Glomerular visceral epithelial cell (primary cell): ENCODE data around the gene SPRY1.

Source experiments
- DNase-seq: peaks from one replicate; pipeline ENCODE4 v3.0.0-alpha.2; 2016; ENCODE audit errors: extremely low spot score

The SPRY1 gene

DNA sequence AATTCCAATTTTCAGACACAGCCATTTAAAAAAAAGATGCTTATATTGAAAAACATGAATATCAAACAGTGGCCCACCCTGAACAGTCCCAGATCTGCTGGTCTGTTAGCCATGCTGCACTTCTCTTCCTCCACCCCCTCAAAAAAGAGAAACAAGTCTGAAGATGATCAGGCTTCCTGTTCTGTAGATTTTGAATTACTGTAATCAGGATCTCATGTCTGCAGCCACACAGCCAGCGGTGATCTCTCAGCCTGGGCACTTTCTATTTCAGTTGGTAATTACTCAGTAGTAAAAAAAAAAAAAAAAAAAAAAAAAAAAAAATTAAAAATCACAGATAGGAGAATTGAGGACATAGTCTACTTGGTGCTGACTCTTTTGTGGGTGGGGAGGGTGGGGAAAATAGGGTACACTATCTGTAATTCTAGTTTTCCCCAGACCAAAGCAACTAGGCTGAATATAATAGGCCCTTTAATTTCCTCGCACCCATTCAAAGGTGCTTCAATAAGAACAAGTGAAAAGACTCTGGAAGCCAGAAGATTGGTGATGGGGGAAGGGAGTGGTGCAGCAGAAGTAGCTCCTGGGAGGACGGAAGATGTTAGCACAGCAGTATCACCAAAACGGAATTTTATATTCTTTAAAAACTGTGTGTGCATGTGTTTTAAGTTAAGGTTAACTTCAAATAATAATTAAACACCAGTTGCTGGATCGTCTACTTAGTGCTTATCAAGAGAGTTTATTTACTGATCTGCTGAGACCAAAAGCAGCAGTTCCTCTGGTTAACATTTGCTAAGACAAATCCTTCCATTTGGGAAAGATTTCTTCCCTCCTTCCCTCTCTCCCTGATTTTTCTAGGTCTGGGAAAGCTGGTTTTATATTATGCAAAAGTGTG is 47.0 kb downstream of the SPRY1 start:
- DNase-seq: no peak

DNA sequence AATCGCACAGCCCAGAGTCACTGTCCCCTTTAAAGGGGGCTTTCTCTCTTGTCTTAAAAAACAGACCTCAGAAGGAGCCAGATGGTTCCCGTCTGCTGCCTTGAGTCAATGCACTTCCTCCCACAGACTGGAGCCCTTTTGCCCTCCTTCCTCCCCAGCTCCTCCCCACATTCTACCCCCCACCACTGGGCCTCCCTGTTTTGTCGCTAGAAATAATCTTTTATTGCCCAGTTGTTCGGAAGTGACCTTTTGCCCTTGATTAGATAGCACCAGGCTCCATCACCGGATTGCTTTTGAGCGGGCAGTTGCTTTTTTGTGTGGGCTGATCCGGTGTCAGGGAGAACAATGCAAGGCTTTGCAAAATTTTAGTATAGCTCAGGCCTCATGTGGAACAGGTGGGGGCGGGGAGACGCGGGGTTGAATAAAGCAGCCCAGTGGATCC is 47.7 kb downstream of the SPRY1 start:
- no peak for DNase-seq

GRCh38 chr4:123446865-123447474 is 50.4 kb downstream of the SPRY1 start:
- no peak for DNase-seq

DNA sequence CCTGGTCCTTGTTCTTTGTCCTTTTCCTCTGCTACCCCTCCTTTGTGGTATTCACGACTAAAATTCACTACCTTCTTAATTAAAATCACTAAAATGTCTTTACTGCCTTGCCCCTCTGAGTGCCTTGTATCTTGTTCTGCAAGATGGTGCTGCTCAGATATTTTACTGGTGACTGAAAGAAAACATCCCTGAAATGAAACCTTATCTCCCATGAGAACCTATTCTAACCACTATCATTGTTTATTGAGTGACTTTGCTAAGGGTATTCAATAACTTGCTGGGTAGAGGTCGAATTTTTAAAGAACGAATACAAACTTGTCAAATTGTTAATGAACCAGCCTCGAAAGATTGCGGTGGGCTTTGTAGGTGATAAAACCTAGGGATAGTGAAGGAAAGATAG is 52.8 kb downstream of the SPRY1 start:
- DNase-seq: no peak

DNA sequence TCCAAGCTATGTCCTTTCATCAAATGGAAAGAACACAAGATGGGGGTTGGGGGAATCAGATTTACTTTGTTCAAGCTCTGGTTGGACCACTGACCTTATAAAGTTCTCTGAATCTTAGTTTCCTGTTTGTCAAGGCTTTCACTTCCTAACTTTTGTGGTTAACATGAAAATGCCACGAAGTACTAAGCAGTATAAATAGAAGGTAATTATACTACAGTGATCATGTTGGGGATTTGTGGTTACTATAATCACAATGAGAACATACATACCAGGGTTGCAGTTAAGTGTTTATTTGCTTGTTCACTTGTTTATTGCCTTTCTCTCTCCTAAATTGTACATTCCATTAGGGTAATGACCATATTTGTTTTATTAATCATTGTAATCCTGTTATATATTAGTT is 53.2 kb downstream of the SPRY1 start:
- DNase-seq: no peak

DNA sequence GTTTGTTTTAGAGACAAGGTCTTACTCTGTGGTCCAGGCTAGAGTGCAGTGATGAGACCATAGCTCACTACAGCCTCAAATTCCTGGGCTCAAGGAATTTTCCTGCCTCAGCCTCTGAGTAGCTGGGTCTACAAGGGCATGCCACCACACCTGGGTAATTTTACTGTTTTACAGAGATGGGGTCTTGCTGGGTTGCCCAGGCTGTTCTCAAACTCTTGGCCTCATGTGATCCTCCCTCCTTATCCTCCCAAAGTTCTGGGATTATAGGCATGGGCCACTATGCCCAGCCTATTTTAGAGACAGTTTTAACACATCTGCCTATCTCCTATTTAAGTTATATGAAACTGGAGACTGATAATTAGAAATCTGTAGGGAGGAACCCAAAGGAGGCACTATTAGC is 53.8 kb downstream of the SPRY1 start:
- DNase-seq: no peak

GRCh38 chr4:123452616-123453015 is 56.0 kb downstream of the SPRY1 start:
- DNase-seq: peak; percentile 56

DNA sequence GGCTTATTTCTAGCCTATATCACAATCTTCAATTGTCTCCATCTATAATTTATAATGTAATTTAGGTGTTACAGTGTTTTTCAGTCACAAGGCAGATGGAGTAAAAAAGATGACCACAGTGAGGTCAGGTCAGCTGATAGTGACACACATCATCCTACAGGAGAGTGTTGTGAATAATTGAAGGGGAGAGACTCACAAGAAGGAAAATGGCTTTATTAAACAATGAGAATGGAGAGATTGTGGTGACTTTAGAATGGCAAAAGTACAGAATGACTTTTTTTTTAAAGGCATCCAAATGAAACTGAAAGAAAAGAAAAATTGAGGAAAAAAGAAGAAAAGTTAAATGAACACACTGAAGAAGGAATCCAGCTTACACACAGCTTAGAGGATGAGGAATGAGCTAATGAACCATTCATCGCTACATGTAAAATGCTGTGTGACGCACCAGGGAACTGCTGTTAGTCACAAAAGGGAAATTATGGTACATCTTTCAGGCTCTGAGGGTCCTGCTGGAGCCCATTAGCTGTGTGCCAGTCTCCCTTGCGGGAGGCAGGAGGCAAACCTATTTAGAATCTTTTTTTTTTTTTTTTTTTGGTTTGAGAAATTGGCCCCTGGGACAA is 56.6 kb downstream of the SPRY1 start:
- peak; percentile 34 for DNase-seq
